Progenitor cell of endocrine pancreas (in vitro differentiated cells): ENCODE measurements around the gene PRKAR1B. TPM values are rescaled to one million over a fixed set of nuclear protein-coding genes. Genes with fewer than 3 reads are reported as not detected.

Source experiments
- DNase-seq: peaks from one replicate; pipeline ENCODE4 v3.0.0; 2021; ENCODE audit warnings: low spot score; ENCODE audit not compliant: unreplicated experiment
- H3K27ac Mint-ChIP-seq: 2 replicates; pipeline ENCODE4 v1.8.0; 2021; ENCODE audit warnings: mild to moderate bottlenecking, moderate library complexity, mixed read lengths
- H3K27me3 Mint-ChIP-seq: 2 replicates; pipeline ENCODE4 v1.8.0; 2021; ENCODE audit warnings: mixed read lengths
- H3K36me3 Mint-ChIP-seq: 2 replicates; pipeline ENCODE4 v1.8.0; 2022; ENCODE audit warnings: mixed read lengths; ENCODE audit not compliant: insufficient read depth
- H3K4me1 Mint-ChIP-seq: 2 replicates; pipeline ENCODE4 v1.8.0; 2021; ENCODE audit warnings: low read depth, mixed read lengths
- H3K4me3 Mint-ChIP-seq: 2 replicates; pipeline ENCODE4 v1.8.0; 2021; ENCODE audit warnings: low read depth, mild to moderate bottlenecking, moderate library complexity, mixed read lengths
- H3K9me3 Mint-ChIP-seq: 2 replicates; pipeline ENCODE4 v1.8.0; 2021; ENCODE audit warnings: low read depth, mixed read lengths
- total RNA-seq: library from RNA; stranded (reverse); gene quantifications from 2 replicates; pipeline ENCODE4 v1.2.1, GENCODE V29; 2021
- TF ChIP-seq, protein P1 (sequence below): fragments of 200-600 bp; sonication (generic); IDR thresholded peaks from one replicate; pipeline ENCODE4 v1.5.0; 2021; ENCODE audit warnings: antibody characterized with exemption, mild to moderate bottlenecking; ENCODE audit not compliant: unreplicated experiment

PRKAR1B gene
- total RNA-seq, 1 donor from 2014 or later, result 54.2 TPM

DNA sequence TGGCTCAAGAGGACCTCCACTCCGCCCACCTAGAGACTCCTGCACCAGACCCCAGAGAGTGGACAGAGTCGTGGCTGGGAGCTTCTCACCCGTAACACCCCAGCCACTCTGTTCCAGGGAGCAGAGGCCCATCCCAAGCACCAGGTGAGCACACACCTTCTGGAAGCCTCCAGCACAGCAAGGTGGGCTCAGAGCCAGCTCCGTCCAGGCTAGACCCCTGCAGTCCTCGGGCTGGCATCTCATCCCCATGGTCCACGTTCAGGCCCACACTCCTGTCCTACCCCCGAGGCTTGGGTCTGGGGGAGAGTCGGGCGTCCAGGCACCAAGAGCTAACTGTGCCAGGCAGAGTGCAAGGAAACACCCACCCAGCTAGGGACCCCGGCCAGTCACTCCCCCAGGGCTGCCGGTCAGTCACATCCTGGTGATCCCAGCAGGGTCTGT, 220.7 kb downstream of the PRKAR1B start:
- H3K4me3 Mint-ChIP-seq, result no peak overlapping the region
- TF ChIP-seq, protein P1, sequence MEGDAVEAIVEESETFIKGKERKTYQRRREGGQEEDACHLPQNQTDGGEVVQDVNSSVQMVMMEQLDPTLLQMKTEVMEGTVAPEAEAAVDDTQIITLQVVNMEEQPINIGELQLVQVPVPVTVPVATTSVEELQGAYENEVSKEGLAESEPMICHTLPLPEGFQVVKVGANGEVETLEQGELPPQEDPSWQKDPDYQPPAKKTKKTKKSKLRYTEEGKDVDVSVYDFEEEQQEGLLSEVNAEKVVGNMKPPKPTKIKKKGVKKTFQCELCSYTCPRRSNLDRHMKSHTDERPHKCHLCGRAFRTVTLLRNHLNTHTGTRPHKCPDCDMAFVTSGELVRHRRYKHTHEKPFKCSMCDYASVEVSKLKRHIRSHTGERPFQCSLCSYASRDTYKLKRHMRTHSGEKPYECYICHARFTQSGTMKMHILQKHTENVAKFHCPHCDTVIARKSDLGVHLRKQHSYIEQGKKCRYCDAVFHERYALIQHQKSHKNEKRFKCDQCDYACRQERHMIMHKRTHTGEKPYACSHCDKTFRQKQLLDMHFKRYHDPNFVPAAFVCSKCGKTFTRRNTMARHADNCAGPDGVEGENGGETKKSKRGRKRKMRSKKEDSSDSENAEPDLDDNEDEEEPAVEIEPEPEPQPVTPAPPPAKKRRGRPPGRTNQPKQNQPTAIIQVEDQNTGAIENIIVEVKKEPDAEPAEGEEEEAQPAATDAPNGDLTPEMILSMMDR, result no peak
- no peaks in the 10 kb centered on the region for H3K27me3 Mint-ChIP-seq
- peaks cover 32% of the 10 kb centered on the region for H3K4me1 Mint-ChIP-seq
- no peak for DNase-seq
- H3K36me3 Mint-ChIP-seq, result peaks cover 8% of the 10 kb centered on the region
- H3K27ac Mint-ChIP-seq, result no peak overlapping the region
- H3K9me3 Mint-ChIP-seq, result no peaks in the 10 kb centered on the region

DNA sequence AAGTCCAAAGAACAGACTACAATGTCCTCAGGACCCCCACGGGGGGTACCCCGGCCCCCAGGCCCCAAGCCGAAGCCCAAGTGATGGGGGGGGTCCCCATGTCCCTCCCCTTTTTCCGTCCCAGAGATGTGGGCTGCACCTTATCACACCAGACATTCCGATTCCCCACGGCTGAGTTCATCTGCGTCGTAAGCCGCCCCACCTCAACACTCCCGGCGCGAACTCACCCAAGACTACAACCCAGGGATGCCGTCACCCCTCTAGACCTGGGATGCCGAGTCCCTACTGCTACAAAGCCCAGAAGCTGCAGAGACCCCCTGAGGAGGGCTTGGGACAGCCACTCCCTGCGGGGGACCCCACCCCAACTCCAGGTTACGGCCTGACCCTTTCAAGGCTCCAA, 221.9 kb downstream of the PRKAR1B start:
- Mint-ChIP-seq H3K4me1 (peaks cover 32% of the 10 kb centered on the region), H3K4me3 (peak overlapping the region; percentile 24)

DNA sequence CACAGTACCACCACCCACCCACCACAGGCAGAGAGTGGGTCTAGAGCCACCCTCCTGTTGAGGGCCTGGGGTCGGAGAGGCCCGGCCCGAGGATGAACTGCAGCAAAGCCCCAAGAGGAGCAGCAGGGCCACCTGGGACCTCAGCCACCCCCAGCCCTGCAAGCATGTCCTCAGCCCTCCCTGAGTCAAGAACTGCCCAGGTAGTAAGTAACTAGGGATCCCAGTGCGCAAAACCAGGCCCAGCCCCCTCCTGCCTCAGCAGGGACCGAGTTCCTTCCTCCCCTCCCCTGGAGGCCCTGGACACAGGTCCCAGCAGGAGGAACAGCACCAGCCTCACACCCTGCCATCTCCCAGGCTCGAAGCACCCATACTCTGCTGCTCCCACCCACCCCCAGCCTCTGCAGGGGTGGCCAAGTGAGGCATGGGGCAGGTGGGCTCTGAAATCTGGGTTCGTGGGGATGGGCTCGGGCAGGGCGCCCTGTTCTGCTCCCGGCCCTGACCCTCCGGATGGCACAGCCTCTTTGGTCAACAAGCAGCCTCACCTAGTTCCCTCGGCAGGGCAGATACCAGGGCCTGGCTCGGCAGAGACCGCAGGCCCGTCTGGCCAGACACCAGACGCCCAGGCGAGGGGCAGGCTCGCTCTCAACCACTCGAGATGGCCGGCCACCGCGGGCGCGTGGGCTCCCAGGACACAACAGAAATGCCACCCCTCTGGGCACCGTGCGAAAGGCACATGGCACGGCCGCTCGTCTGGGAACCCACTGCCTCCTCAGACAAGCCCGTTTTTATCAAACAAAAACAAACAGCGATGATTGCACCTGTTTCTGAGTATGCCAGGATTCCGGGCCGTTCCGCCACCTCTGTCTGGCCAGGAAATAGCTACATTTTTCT, 222.6 kb downstream of the PRKAR1B start:
- Mint-ChIP-seq H3K4me3 (no peak overlapping the region), H3K27ac (peak overlapping the region; percentile 100), H3K27me3 (no peaks in the 10 kb centered on the region), H3K4me1 (peaks cover 32% of the 10 kb centered on the region), H3K36me3 (peaks cover 23% of the 10 kb centered on the region), H3K9me3 (no peaks in the 10 kb centered on the region)
- no peak for DNase-seq
- TF ChIP-seq, protein P1, result no peak

More for the DNA sequence above, 221.9 kb downstream of the PRKAR1B start:
- no peaks in the 10 kb centered on the region for H3K27me3 Mint-ChIP-seq
- TF ChIP-seq, protein P1, result no peak
- no peak for DNase-seq
- H3K9me3 Mint-ChIP-seq, result no peaks in the 10 kb centered on the region
- H3K36me3 Mint-ChIP-seq, result peaks cover 16% of the 10 kb centered on the region
- H3K27ac Mint-ChIP-seq, result peak overlapping the region; percentile 87

DNA sequence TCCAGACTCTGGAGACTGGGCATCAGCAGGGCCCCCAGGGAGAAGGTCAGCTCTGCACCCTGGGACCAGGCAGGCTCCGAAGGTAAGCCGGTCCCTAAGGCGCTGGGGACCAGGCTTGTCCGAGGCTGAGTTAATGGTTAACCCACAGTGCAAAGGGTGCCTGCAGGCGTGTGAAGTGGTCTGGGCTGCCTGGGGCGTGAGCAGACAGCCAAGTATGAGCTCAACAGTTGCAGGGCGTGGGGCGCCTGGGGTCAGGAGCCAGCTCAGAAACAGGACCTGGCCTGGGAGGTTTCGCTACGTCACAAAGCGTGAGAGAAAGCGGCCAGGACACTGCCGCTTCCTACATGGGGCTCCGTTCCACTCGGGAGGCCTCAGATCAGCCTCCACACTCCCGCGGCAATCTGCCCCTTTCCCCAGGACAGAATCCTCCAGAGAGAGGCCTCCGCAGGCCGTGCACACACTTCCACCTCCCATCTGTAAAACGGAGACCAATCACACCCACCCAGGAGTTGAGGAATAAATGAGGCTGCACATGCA, 223.4 kb downstream of the PRKAR1B start:
- DNase-seq, result peak; percentile 73
- TF ChIP-seq, protein P1, result no peak
- Mint-ChIP-seq H3K36me3 (peaks cover 30% of the 10 kb centered on the region), H3K4me3 (peak overlapping the region; percentile 55), H3K4me1 (peaks cover 32% of the 10 kb centered on the region), H3K27ac (peak overlapping the region; percentile 100), H3K9me3 (no peaks in the 10 kb centered on the region), H3K27me3 (no peaks in the 10 kb centered on the region)

DNA sequence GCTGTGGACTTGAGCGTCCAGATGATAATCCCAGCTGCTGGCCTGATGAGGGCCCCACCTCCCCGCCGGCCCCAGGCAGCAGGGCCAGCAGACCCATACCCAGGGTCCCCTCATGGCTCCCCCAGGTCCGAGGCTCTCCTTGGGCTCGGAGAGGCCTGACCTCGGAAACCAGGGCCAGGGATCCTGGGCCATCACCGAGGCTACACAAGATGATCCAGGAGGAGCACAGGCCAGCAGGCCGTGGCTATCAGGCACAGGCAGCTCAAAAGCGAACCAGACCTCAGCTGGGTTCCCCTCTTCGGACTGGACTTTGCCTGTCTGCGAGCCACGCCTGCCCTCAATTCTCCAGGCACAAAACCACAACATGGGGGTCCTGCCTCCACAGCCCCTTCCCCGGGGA, 224.8 kb downstream of the PRKAR1B start:
- Mint-ChIP-seq H3K27me3 (no peaks in the 10 kb centered on the region), H3K27ac (peak overlapping the region; percentile 86), H3K9me3 (no peaks in the 10 kb centered on the region), H3K4me1 (peaks cover 32% of the 10 kb centered on the region), H3K4me3 (no peak overlapping the region), H3K36me3 (peaks cover 35% of the 10 kb centered on the region)
- TF ChIP-seq, protein P1, result no peak
- no peak for DNase-seq
